Stomach (tissue), 4 donors: ENCODE measurements around the gene SMC4.
"Not testable (repeated sequence)": the region's sequence is repeated elsewhere in the genome, so short reads cannot be mapped to it uniquely, and the experiment has no call there.

ENCODE experiments used
- POLR2A ChIP-seq, 4 donors: fragments of 450-650 bp; IDR thresholded peaks; one replicate each; pipeline ENCODE4 v1.6.1; 2016; ENCODE audit warnings: antibody characterized with exemption in 4 of 4, control low read depth in 2 of 4, mild to moderate bottlenecking in 1 of 4, moderate library complexity in 1 of 4
- POLR2AphosphoS5 ChIP-seq, 3 donors: sonication (generic); formaldehyde crosslinking; IDR thresholded peaks; one replicate each; pipeline ENCODE4 v1.6.1; 2016; ENCODE audit warnings: antibody characterized with exemption in 3 of 3
- TF ChIP-seq, protein P1 (sequence below), 7 experiments: fragments of 450-650 bp in 4 of 7; fragments of 200-600 bp in 3 of 7; sonication (generic) in 3 of 7; IDR thresholded peaks; one replicate each; pipeline ENCODE4 v1.5.1; 2016 to 2019; ENCODE audit warnings: antibody characterized with exemption in 7 of 7, control low read depth in 2 of 7, mild to moderate bottlenecking in 1 of 7

DNA sequence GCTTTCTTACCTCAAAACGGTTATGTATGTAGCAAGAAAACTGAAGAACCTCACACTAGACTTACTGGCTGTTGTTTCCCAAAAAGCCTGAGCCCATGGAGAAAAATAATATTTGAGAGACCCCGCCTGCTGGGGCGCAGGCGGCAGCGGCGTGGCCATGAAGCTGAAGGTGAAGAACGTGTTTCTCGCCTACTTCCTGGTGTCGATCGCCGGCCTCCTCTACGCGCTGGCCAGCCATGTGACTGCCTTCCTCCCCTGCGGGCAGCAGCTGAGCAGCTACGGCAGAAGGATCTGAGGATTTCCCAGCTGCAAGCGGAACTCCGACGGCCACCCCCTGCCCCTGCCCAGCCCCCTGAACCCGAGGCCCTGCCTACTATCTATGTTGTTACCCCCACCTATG is 52.8 kb downstream of the SMC4 start:
- not testable (repeated sequence) for TF ChIP-seq POLR2AphosphoS5, POLR2A (IDR thresholded peaks at IDR 0.05)
- TF ChIP-seq, protein P1, sequence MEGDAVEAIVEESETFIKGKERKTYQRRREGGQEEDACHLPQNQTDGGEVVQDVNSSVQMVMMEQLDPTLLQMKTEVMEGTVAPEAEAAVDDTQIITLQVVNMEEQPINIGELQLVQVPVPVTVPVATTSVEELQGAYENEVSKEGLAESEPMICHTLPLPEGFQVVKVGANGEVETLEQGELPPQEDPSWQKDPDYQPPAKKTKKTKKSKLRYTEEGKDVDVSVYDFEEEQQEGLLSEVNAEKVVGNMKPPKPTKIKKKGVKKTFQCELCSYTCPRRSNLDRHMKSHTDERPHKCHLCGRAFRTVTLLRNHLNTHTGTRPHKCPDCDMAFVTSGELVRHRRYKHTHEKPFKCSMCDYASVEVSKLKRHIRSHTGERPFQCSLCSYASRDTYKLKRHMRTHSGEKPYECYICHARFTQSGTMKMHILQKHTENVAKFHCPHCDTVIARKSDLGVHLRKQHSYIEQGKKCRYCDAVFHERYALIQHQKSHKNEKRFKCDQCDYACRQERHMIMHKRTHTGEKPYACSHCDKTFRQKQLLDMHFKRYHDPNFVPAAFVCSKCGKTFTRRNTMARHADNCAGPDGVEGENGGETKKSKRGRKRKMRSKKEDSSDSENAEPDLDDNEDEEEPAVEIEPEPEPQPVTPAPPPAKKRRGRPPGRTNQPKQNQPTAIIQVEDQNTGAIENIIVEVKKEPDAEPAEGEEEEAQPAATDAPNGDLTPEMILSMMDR (IDR thresholded peaks at IDR 0.05) = not testable (repeated sequence)
